C4-2B (cell line): Measurements from ENCODE around the gene C16orf95.

Experiments used
- ZFX ChIP-seq: fragments of 450-650 bp; IDR thresholded peaks from 2 replicates; pipeline ENCODE4 v1.6.1; 2017
- TF ChIP-seq, protein P1 (sequence below): fragments of 450-650 bp; conservative IDR thresholded peaks from 2 replicates; pipeline ENCODE4 v1.5.1; 2017; ENCODE audit warnings: mild to moderate bottlenecking

DNA sequence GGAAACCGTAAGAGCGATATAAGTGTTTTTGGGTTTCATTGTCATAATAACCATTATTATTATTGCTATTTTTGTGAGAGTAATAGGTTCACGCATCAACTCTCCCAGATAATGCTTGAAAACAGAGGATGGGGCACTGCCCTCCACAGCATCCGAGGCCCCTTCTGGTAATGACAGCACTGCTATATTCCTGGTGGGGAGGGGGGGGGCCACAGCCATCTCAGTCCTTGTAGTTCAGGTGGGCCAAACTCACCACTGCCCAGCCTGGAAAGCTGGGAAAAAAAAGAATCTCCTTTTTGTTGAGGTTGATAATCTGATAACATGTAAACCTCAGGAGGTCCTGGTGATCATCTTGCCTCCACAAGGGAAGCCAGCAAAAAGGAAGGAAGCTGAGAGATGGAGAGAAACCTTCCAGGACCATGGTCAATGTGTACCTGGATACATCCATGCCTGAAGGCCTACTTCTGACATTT is 706 bp downstream of the C16orf95 start:
- TF ChIP-seq, protein P1, sequence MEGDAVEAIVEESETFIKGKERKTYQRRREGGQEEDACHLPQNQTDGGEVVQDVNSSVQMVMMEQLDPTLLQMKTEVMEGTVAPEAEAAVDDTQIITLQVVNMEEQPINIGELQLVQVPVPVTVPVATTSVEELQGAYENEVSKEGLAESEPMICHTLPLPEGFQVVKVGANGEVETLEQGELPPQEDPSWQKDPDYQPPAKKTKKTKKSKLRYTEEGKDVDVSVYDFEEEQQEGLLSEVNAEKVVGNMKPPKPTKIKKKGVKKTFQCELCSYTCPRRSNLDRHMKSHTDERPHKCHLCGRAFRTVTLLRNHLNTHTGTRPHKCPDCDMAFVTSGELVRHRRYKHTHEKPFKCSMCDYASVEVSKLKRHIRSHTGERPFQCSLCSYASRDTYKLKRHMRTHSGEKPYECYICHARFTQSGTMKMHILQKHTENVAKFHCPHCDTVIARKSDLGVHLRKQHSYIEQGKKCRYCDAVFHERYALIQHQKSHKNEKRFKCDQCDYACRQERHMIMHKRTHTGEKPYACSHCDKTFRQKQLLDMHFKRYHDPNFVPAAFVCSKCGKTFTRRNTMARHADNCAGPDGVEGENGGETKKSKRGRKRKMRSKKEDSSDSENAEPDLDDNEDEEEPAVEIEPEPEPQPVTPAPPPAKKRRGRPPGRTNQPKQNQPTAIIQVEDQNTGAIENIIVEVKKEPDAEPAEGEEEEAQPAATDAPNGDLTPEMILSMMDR = no peak
- TF ChIP-seq ZFX = no peak
